ENCODE results near the gene BRI3. TPM values are rescaled to one million over a fixed set of nuclear protein-coding genes. Genes with fewer than 3 reads are reported as not detected.
A peak's percentile ranks its signal among the peaks of the same experiment; 100 is the strongest.

BRI3 gene
- total and polyA plus RNA-seq, 2 experiments from 2014 or later = 73.3 to 195 TPM

DNA sequence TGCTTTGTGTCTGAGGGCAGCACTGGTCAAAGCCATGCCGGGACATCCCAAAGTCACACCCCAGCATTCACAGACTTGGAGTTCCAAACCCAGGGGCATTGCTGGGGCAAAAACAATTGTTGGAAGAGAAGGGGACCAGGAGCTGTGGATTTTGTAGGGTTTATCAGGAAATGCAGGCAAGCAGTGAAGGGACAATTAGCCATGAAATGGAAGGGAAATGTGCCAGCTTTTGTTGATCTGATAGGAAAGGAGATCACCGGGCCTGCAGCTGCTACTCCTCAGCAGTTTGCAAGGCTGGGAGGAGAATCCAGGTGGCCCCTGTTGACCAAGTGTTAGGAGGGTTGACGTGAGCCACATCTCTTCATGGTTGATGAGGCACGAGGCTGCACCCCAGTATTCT lies 2.5 kb upstream of the BRI3 start:
- DNase-seq = no peak
- in situ Hi-C loops (cut with MboI) = loop anchor here (25.0 kb wide), 1 partner anchor 458 kb away; no protein-coding TSS in a partner anchor
- 99% methylated on average over 4 of the region's 4 CpGs for WGBS, 2 experiments (ENCODE audit: low coverage in 1 of 2, low lambda C conversion rate in 2 of 2, missing lambda C conversion rate in 2 of 2)

DNA sequence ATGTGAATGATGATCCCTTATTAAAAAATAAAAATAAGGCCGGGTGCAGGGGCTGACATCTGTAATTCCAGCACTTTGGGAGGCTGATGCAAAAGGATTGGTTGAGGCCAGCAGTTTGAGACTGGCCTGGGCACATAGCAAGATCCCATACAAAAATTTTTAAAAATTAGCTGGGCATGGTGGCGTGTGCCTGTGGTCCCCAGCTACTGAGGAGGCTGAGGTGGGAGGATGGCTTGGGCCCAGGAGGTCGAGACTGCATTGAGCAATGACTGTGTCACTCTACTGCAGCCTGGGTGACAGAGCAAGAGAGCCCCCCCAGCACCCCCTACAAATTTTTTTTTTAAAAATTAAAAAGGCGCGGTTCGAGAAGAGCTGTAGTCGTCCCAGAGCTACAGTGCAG lies 1.2 kb upstream of the BRI3 start:
- Histone ChIP-seq H3K9ac (no peak overlapping the region), H3K9me3 (ENCODE audit: low read depth) (no peaks in the 10 kb centered on the region), H3K79me2 (ENCODE audit: insufficient read depth) (peaks cover 35% of the 10 kb centered on the region), H3K27me3 (replicated peaks; ENCODE audit: insufficient read depth) (no peaks in the 10 kb centered on the region), H3K4me1 (ENCODE audit: insufficient read depth) (peaks cover 7% of the 10 kb centered on the region), H3K36me3 (ENCODE audit: low read depth) (no peaks in the 10 kb centered on the region; the same call in 1 of the 2 replicates), H3K27ac (no peak overlapping the region), H3K4me2 (ENCODE audit: unreplicated experiment) (no peak overlapping the region), H2AFZ (peak overlapping the region; percentile 85; the same call in 1 of the 2 replicates), H3K9me2 (ENCODE audit: insufficient read depth) (no peaks in the 10 kb centered on the region), H3K4me3 (no peak overlapping the region), H4K20me1 (ENCODE audit: insufficient read depth) (no peaks in the 10 kb centered on the region), H3F3A (ENCODE audit: insufficient read depth) (peaks cover 17% of the 10 kb centered on the region)
- in situ Hi-C loops (cut with MboI) = loop anchor here (25.0 kb wide), 1 partner anchor 457 kb away; no protein-coding TSS in a partner anchor
- no peak for TF ChIP-seq EZH2 (IDR thresholded peaks at IDR 0.05; ENCODE audit: insufficient read depth, poor library complexity, severe bottlenecking)
- no peak for TF ChIP-seq EZH2phosphoT487 (IDR thresholded peaks at IDR 0.05; ENCODE audit: insufficient read depth, low read depth)
- 51 to 61% methylated on average over 7 of the region's 7 CpGs for WGBS, 2 experiments (ENCODE audit: low coverage in 1 of 2, low lambda C conversion rate in 2 of 2, missing lambda C conversion rate in 2 of 2)
- DNase-seq = no peak

More for the DNA sequence above, 2.5 kb upstream of the BRI3 start:
- Histone ChIP-seq H2AFZ (no peak overlapping the region), H3K27ac (no peak overlapping the region), H3K9me2 (ENCODE audit: insufficient read depth) (no peaks in the 10 kb centered on the region), H3K9ac (no peak overlapping the region), H3K4me3 (no peak overlapping the region), H3K4me1 (ENCODE audit: insufficient read depth) (no peaks in the 10 kb centered on the region), H4K20me1 (ENCODE audit: insufficient read depth) (no peaks in the 10 kb centered on the region), H3K4me2 (ENCODE audit: unreplicated experiment) (no peak overlapping the region), H3K27me3 (replicated peaks; ENCODE audit: insufficient read depth) (no peaks in the 10 kb centered on the region), H3F3A (ENCODE audit: insufficient read depth) (peaks cover 17% of the 10 kb centered on the region), H3K9me3 (ENCODE audit: low read depth) (no peaks in the 10 kb centered on the region), H3K36me3 (ENCODE audit: low read depth) (no peaks in the 10 kb centered on the region; the same call in 1 of the 2 replicates), H3K79me2 (ENCODE audit: insufficient read depth) (peaks cover 21% of the 10 kb centered on the region)
- TF ChIP-seq EZH2phosphoT487 (IDR thresholded peaks at IDR 0.05; ENCODE audit: insufficient read depth, low read depth) (no peak), EZH2 (IDR thresholded peaks at IDR 0.05; ENCODE audit: insufficient read depth, poor library complexity, severe bottlenecking) (no peak)

DNA sequence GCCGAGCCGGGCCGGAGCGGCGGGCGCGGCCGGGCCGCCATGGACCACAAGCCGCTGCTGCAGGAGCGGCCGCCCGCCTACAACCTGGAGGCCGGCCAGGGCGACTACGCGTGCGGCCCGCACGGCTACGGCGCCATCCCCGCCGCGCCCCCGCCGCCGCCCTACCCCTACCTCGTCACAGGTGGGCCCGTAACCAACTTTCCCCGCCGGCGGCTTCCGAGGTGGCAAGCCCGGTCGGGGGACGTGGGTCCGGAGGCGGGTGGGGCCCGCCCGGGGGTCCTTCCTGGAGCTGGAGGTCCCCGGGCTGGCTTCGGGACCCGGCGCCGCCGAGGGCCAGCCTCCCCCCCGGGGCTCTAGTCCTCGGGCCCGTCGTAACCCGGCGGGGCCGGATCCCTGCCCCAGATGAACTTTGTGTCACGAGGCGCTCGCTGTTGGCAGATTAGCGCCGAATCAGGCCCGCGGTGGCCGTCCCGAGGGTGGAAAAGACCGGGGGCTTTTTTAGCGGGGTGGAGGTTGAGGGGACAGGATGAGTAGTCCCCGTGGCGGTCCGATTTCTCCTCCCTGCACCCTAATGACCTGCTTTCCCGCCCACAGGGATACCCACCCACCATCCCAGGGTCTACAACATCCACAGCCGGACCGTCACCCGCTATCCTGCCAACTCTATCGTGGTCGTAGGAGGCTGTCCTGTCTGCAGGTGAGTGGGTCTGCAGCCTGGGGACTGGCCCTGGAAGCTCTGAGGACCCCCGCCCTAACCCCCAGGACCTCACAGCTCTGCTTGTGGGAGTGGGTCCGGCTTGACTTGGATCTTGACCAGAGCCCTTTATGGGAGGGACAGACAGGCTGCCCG lies 496 bp downstream of the BRI3 start:
- DNase-seq = peak; percentile 56
- Histone ChIP-seq H3K9me3 (ENCODE audit: low read depth) (no peaks in the 10 kb centered on the region), H3F3A (ENCODE audit: insufficient read depth) (peaks cover 14% of the 10 kb centered on the region), H3K27ac (peak overlapping the region; percentile 89), H2AFZ (no peak overlapping the region), H3K9ac (peak overlapping the region; percentile 95), H3K4me3 (peak overlapping the region; percentile 86), H3K4me1 (ENCODE audit: insufficient read depth) (peaks cover 24% of the 10 kb centered on the region), H3K9me2 (ENCODE audit: insufficient read depth) (no peaks in the 10 kb centered on the region), H3K27me3 (replicated peaks; ENCODE audit: insufficient read depth) (no peaks in the 10 kb centered on the region), H4K20me1 (ENCODE audit: insufficient read depth) (no peaks in the 10 kb centered on the region), H3K4me2 (ENCODE audit: unreplicated experiment) (peak overlapping the region; percentile 98), H3K36me3 (ENCODE audit: low read depth) (no peaks in the 10 kb centered on the region; the same call in 1 of the 2 replicates), H3K79me2 (ENCODE audit: insufficient read depth) (peaks cover 51% of the 10 kb centered on the region)
- 1% methylated on average over 23 to 50 of the region's 77 CpGs for WGBS, 2 experiments (ENCODE audit: low coverage in 1 of 2, low lambda C conversion rate in 2 of 2, missing lambda C conversion rate in 2 of 2)
- in situ Hi-C loops (cut with MboI) = loop anchor here (25.0 kb wide), 1 partner anchor 455 kb away; no protein-coding TSS in a partner anchor
- TF ChIP-seq EZH2 (IDR thresholded peaks at IDR 0.05; ENCODE audit: insufficient read depth, poor library complexity, severe bottlenecking) = no peak

DNA sequence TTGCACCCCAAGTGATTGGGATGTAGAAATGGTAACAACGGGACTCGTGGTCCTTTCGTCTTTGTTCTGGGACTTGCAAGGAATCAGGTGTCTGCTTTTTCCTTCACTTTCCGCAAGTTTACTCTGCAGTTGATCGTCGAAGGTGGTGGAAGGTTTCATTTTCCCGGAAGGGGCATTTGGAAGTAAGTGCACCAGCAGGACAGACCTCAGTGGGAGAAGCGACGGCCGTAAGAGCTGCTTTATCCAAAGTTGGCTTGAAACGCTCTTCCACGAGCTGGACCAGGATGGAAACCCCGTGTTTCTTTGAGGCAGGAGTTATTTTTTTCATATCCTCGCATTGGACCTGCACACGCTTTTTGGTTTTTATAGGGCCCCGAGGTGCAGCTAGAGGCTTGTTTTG lies 1.2 kb downstream of the BRI3 start:
- peak overlapping the region; percentile 95 for H3K9ac ChIP-seq
- peak overlapping the region; percentile 86 for H3K4me3 ChIP-seq
- TF ChIP-seq EZH2 (IDR thresholded peaks at IDR 0.05; ENCODE audit: insufficient read depth, poor library complexity, severe bottlenecking) (no peak), EZH2phosphoT487 (IDR thresholded peaks at IDR 0.05; ENCODE audit: insufficient read depth, low read depth) (no peak)
- H3K4me1 ChIP-seq (ENCODE audit: insufficient read depth) = peaks cover 28% of the 10 kb centered on the region
- WGBS, 2 experiments (ENCODE audit: low coverage in 1 of 2, low lambda C conversion rate in 2 of 2, missing lambda C conversion rate in 2 of 2) = 2 to 3% methylated on average over 16 of the region's 16 CpGs
- H3K79me2 ChIP-seq (ENCODE audit: insufficient read depth) = peaks cover 59% of the 10 kb centered on the region
- peak overlapping the region; percentile 98 for H3K4me2 ChIP-seq (ENCODE audit: unreplicated experiment)
- H3K9me2 ChIP-seq (ENCODE audit: insufficient read depth) = no peaks in the 10 kb centered on the region
- in situ Hi-C loops (cut with MboI) = loop anchor here (25.0 kb wide), 1 partner anchor 455 kb away; no protein-coding TSS in a partner anchor
- no peak overlapping the region for H2AFZ ChIP-seq
- H3K36me3 ChIP-seq (ENCODE audit: low read depth) = no peaks in the 10 kb centered on the region; the same call in 1 of the 2 replicates
- H3K9me3 ChIP-seq (ENCODE audit: low read depth) = no peaks in the 10 kb centered on the region
- peaks cover 14% of the 10 kb centered on the region for H3F3A ChIP-seq (ENCODE audit: insufficient read depth)
- H3K27ac ChIP-seq = peak overlapping the region; percentile 89
- H3K27me3 ChIP-seq (replicated peaks; ENCODE audit: insufficient read depth) = no peaks in the 10 kb centered on the region
- no peaks in the 10 kb centered on the region for H4K20me1 ChIP-seq (ENCODE audit: insufficient read depth)
- peak; percentile 50 for DNase-seq
